B cell (primary cell): ENCODE data around the gene PMVK.

Experiments
- EZH2 ChIP-seq: IDR thresholded peaks from 2 replicates; pipeline ENCODE4 v1.6.1; 2012; ENCODE audit warnings: borderline replicate concordance, low read depth, mild to moderate bottlenecking, moderate library complexity, low read length; ENCODE audit not compliant: insufficient read depth, poor library complexity, severe bottlenecking
- TF ChIP-seq, protein P1 (sequence below): fragments of 200-600 bp; IDR thresholded peaks from one replicate; pipeline ENCODE4 v1.8.0; 2022; ENCODE audit warnings: antibody characterized with exemption, mild to moderate bottlenecking

DNA sequence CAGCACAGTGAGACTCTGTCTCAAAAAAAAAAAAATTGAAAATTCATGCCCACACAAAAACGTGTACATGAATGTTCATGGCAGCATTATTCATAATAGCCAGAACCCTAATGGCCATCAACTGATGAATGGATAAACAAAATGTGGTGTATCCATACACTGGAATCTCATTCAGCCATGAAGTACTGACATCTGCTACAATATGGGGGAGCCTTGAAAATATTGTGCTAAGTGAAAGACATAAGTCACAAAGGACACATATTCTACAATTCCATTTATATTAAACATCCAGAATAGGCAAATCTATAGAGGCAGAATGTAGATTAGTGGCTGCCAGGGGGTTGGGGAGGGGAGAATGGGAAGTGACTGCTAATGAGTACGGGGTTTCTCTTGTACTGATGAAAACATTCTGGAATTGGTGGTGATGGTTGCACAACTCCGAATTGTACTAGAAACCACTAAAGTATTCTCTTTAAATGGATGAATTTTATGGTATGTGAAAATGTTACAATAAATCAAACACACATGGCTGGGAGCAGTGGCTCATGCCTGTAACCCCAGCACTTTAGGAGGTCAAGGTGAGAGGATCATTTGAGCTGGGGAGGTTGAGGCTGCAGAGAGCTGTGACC lies 33.5 kb downstream of the PMVK start:
- TF ChIP-seq, protein P1, sequence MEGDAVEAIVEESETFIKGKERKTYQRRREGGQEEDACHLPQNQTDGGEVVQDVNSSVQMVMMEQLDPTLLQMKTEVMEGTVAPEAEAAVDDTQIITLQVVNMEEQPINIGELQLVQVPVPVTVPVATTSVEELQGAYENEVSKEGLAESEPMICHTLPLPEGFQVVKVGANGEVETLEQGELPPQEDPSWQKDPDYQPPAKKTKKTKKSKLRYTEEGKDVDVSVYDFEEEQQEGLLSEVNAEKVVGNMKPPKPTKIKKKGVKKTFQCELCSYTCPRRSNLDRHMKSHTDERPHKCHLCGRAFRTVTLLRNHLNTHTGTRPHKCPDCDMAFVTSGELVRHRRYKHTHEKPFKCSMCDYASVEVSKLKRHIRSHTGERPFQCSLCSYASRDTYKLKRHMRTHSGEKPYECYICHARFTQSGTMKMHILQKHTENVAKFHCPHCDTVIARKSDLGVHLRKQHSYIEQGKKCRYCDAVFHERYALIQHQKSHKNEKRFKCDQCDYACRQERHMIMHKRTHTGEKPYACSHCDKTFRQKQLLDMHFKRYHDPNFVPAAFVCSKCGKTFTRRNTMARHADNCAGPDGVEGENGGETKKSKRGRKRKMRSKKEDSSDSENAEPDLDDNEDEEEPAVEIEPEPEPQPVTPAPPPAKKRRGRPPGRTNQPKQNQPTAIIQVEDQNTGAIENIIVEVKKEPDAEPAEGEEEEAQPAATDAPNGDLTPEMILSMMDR, result no peak
- TF ChIP-seq EZH2, result no peak
